ENCODE data around the gene UBE2S. TPM values are rescaled to one million over a fixed set of nuclear protein-coding genes. Genes with fewer than 3 reads are reported as not detected.

UBE2S gene
- total RNA-seq, 1 donor from 2014 or later: 20.7 TPM

- DNase-seq: no peak
Measured at GRCh38 chr19:55362990-55363716, 44.4 kb downstream of the UBE2S start, which contains the start of gene GARIN5B. Gene GARIN5B, minus strand, starts transcription at chr19:55363260. Its CDS starts 194 bp downstream, at chr19:55363066.

- DNase-seq: no peak
Measured at GRCh38 chr19:55362174-55362989, 45.2 kb downstream of the UBE2S start.

GRCh38 chr19:55360902-55361301 lies 46.7 kb downstream of the UBE2S start:
- no peak for DNase-seq

GRCh38 chr19:55358943-55359908 lies 48.4 kb downstream of the UBE2S start:
- no peak for DNase-seq

- DNase-seq: no peak
Measured at GRCh38 chr19:55358493-55358892, 49.1 kb downstream of the UBE2S start.

GRCh38 chr19:55355213-55355821 lies 52.3 kb downstream of the UBE2S start:
- DNase-seq: peak; percentile 37

GRCh38 chr19:55354698-55355212 lies 52.8 kb downstream of the UBE2S start, which contains the start of gene COX6B2:
Gene COX6B2, minus strand, starts transcription at chr19:55354719. Its CDS starts 198 bp downstream, at chr19:55354521.
- DNase-seq: no peak

- DNase-seq: peak; percentile 60
Measured at GRCh38 chr19:55353803-55354697, 53.5 kb downstream of the UBE2S start.

GRCh38 chr19:55353356-55353802 lies 54.2 kb downstream of the UBE2S start:
- no peak for DNase-seq

- DNase-seq: no peak
Measured at GRCh38 chr19:55352549-55353145, 54.9 kb downstream of the UBE2S start.

GRCh38 chr19:55352040-55352439 lies 55.5 kb downstream of the UBE2S start:
- no peak for DNase-seq

- no peak for DNase-seq
Measured at GRCh38 chr19:55350620-55351315, 56.8 kb downstream of the UBE2S start.

Other genes starting within 250 kb of the UBE2S start
- 0.51 TPM for gene DNAAF3, start 241.2 kb downstream of the UBE2S start, total RNA-seq
- gene SYT5, start 227.5 kb downstream of the UBE2S start, total RNA-seq: not detected
- 3.9 TPM for gene PTPRH, start 198.3 kb downstream of the UBE2S start, total RNA-seq
- 0.72 TPM for gene TMEM86B, start 179.0 kb downstream of the UBE2S start, total RNA-seq
- gene PPP6R1, start 148.8 kb downstream of the UBE2S start, total RNA-seq: 33.4 TPM
- gene HSPBP1, start 127.7 kb downstream of the UBE2S start, total RNA-seq: 27.5 TPM
- 5.0 TPM for gene BRSK1, start 123.8 kb downstream of the UBE2S start, total RNA-seq
- not detected for gene TMEM150B, start 82.4 kb downstream of the UBE2S start, total RNA-seq
- 13.3 TPM for gene KMT5C, start 67.9 kb downstream of the UBE2S start, total RNA-seq
- 0.72 TPM for gene COX6B2, start 53.1 kb downstream of the UBE2S start, total RNA-seq
- not detected for gene GARIN5B, start 44.5 kb downstream of the UBE2S start, total RNA-seq
- not detected for gene IL11, start 37.3 kb downstream of the UBE2S start, total RNA-seq
- gene TMEM190, start 31.0 kb downstream of the UBE2S start, total RNA-seq: not detected
- gene TMEM238, start 23.5 kb downstream of the UBE2S start, total RNA-seq: 4.2 TPM
- 453 TPM for gene RPL28, start 21.9 kb downstream of the UBE2S start, total RNA-seq
- gene SHISA7, start 35.5 kb upstream of the UBE2S start, total RNA-seq: not detected
- gene ISOC2, start 53.9 kb upstream of the UBE2S start, total RNA-seq: 39.3 TPM
- gene C19orf85, start 57.0 kb upstream of the UBE2S start, total RNA-seq: not detected
- gene ZNF628, start 68.8 kb upstream of the UBE2S start, total RNA-seq: 4.4 TPM
- 12.0 TPM for gene NAT14, start 77.4 kb upstream of the UBE2S start, total RNA-seq
- 29.2 TPM for gene SSC5D, start 80.6 kb upstream of the UBE2S start, total RNA-seq
- 10.2 TPM for gene SBK2, start 129.3 kb upstream of the UBE2S start, total RNA-seq
- gene SBK3, start 137.8 kb upstream of the UBE2S start, total RNA-seq: not detected
- gene ZNF579, start 173.1 kb upstream of the UBE2S start, total RNA-seq: 4.1 TPM
- gene FIZ1, start 191.7 kb upstream of the UBE2S start, total RNA-seq: 5.9 TPM
- gene ZNF524, start 192.5 kb upstream of the UBE2S start, total RNA-seq: 16.0 TPM
- 5.0 TPM for gene ZNF865, start 197.9 kb upstream of the UBE2S start, total RNA-seq
- 9.8 TPM for gene ZNF784, start 216.8 kb upstream of the UBE2S start, total RNA-seq
- gene ZNF580, start 233.2 kb upstream of the UBE2S start, total RNA-seq: 4.4 TPM
- gene ZNF581, start 235.9 kb upstream of the UBE2S start, total RNA-seq: 16.3 TPM
- 8.6 TPM for gene CCDC106, start 240.4 kb upstream of the UBE2S start, total RNA-seq
- gene U2AF2, start 247.2 kb upstream of the UBE2S start, total RNA-seq: 85.9 TPM

Data from tongue (tissue), 2 donors.